Activated naive CD8-positive, alpha-beta T cell treated with anti-CD3 and anti-CD28 coated beads for 36 hours (primary cell): Measurements from ENCODE around the gene SOX6. TPM values are rescaled to one million over a fixed set of nuclear protein-coding genes. Genes with fewer than 3 reads are reported as not detected.
"Not testable (repeated sequence)": the region's sequence is repeated elsewhere in the genome, so short reads cannot be mapped to it uniquely, and the experiment has no call there.

Experiments used
- DNase-seq: peaks from one replicate; pipeline ENCODE4 v3.0.0; 2021
- H3K27ac Mint-ChIP-seq: one replicate; pipeline ENCODE4 v1.8.0; 2022; ENCODE audit warnings: mild to moderate bottlenecking, moderate library complexity, mixed read lengths
- H3K27me3 Mint-ChIP-seq: one replicate; pipeline ENCODE4 v1.8.0; 2022; ENCODE audit warnings: mild to moderate bottlenecking, mixed read lengths
- H3K36me3 Mint-ChIP-seq: one replicate; pipeline ENCODE4 v1.8.0; 2021; ENCODE audit warnings: mild to moderate bottlenecking, mixed read lengths
- H3K4me1 Mint-ChIP-seq: one replicate; pipeline ENCODE4 v1.8.0; 2021; ENCODE audit warnings: mixed read lengths
- H3K4me3 Mint-ChIP-seq: one replicate; pipeline ENCODE4 v1.8.0; 2022; ENCODE audit warnings: mild to moderate bottlenecking, moderate library complexity, mixed read lengths
- H3K9me3 Mint-ChIP-seq: one replicate; pipeline ENCODE4 v1.8.0; 2022; ENCODE audit warnings: mixed read lengths
- total RNA-seq, 2 experiments: library from RNA; stranded (reverse); gene quantifications; one replicate each; pipeline ENCODE4 v1.2.3, GENCODE V29; 2021

Gene SOX6
- total RNA-seq, 2 experiments from 2014 or later: 0.04 TPM; not detected in 1

DNA sequence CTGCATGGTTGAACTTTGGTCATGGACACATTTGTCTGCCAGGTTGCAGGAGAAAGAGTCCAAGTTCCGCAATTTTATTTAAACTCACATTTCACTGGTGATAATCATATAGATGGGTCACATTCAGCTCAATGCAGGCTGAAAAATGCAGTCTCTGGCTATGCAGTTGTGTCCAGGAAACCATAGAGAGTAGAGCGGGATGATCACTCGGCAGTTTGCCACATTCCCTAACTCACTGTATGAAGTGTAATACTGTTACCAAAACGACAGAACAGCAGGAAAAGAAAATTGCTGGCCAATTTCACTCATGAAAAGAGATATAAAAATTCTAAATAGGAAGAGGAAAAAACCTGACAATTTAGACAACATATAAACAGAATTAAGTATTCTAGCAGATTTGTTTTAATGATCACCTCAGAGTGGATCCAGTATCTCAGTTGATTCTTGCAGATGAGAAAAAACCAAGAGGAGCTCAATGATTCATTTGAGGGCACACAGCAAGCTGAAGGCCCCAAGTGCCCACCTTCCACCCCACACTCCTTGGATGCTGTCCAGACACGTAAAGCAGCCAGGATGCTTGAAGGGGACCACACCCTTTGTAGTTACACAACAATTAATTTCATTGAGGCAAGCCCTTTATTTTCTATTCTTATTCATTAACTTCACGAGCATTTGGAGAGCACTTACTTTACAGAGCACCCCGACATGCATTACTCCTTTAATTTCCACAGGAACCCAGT is 422.3 kb downstream of the SOX6 start:
- no peak overlapping the region for H3K27ac Mint-ChIP-seq
- H3K36me3 Mint-ChIP-seq: no peaks in the 10 kb centered on the region
- H3K4me3 Mint-ChIP-seq: no peak overlapping the region
- H3K27me3 Mint-ChIP-seq: no peaks in the 10 kb centered on the region
- H3K4me1 Mint-ChIP-seq: no peaks in the 10 kb centered on the region
- H3K9me3 Mint-ChIP-seq: peaks cover 3% of the 10 kb centered on the region
- no peak for DNase-seq

DNA sequence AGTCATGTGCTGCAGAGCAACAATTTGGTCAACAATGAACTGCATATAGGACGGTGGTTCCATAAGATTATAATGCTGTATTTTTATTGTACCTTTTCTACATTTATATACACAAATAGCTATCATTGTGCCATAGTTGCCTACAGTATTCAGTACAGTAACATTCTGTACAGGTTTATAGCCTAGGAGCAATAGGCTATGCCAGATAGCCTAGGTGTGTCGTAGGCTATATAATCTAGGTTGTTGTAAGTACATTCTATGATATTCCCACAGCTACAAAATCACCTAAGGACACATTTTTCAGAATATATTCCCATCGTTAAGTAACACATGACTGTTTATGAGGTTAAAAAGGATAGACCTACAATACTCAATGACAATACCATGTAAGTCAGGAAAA is 423.9 kb downstream of the SOX6 start:
- Mint-ChIP-seq H3K27me3 (no peaks in the 10 kb centered on the region), H3K9me3 (peaks cover 3% of the 10 kb centered on the region), H3K4me3 (no peak overlapping the region), H3K4me1 (no peaks in the 10 kb centered on the region), H3K27ac (no peak overlapping the region), H3K36me3 (no peaks in the 10 kb centered on the region)
- DNase-seq: no peak

DNA sequence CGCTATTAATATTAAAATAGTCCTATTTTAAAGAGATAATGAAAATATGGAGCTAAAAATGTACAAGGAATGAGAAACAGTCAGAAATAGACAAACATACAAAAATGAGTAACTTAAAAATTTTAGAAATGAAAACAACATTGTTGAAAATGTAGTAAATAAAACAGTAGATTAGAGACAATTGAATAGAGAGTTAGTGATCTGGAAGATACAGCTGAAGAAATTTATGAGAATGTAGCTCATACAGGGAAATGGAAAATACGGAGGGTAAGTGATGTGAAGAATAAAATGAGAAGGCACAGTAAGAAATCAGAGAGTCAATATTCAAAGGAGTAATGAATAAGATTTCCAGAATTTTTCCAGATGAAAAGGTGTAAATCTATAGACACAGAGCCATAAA is 424.8 kb downstream of the SOX6 start:
- peaks cover 3% of the 10 kb centered on the region for H3K9me3 Mint-ChIP-seq
- H3K27ac Mint-ChIP-seq: no peak overlapping the region
- H3K36me3 Mint-ChIP-seq: no peaks in the 10 kb centered on the region
- no peaks in the 10 kb centered on the region for H3K27me3 Mint-ChIP-seq
- DNase-seq: no peak
- no peaks in the 10 kb centered on the region for H3K4me1 Mint-ChIP-seq
- no peak overlapping the region for H3K4me3 Mint-ChIP-seq

DNA sequence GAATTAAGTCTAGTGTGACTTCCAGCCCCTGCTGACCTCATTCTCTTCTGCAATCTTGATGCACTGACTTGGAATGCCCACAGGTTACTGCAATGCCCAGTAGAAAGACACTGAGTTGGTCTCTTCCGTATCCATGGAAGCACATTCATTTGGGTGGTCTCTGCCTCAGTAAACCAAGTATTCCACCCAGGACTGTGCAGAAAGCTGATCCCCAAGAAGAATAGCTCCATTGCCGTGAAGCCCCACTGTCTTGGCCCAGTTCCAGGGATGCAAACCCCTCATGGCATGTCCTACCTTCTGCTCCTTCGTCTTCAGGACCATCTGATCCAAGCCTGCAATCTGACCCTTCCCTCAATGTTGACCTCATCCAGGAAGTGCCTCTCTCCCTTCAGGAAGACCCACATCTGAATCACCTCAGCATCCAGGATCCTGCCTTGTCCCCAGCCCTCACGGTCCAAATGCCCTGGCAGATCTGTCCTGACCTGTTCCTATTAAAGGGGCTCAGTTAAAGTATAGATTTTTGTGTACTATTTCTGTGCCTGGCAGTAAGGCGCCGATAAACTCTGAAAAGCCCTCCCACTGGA is 425.8 kb downstream of the SOX6 start:
- H3K4me3 Mint-ChIP-seq: no peak overlapping the region
- no peaks in the 10 kb centered on the region for H3K4me1 Mint-ChIP-seq
- peaks cover 3% of the 10 kb centered on the region for H3K9me3 Mint-ChIP-seq
- H3K27ac Mint-ChIP-seq: no peak overlapping the region
- DNase-seq: no peak
- no peaks in the 10 kb centered on the region for H3K36me3 Mint-ChIP-seq
- H3K27me3 Mint-ChIP-seq: no peaks in the 10 kb centered on the region

DNA sequence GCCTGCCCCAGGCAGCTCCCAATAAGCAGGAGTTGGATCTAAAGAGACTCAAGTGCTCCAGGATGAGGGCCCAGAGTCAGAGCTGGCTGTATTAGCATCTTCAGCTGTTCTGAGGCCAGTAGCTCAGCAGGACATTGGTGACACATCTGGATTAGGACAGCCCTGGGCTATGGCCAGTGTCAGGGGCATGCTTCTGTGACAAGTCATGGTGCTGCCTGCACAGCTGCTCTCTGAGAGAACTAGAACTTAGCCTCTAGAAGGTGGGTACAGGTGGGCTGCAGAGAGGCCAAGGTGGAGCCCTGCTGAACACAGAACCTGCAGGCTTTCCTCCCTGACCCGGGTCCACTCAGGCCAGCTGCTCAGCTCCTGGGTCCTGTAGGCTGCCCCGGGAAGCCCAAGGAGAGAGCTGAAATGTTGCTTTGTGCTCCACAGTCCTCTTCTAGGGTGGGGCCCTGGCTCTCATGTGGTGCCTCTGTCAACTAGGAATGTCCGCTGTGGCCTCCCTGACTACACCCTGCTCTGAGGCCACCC is 426.9 kb downstream of the SOX6 start:
- no peaks in the 10 kb centered on the region for H3K36me3 Mint-ChIP-seq

DNA sequence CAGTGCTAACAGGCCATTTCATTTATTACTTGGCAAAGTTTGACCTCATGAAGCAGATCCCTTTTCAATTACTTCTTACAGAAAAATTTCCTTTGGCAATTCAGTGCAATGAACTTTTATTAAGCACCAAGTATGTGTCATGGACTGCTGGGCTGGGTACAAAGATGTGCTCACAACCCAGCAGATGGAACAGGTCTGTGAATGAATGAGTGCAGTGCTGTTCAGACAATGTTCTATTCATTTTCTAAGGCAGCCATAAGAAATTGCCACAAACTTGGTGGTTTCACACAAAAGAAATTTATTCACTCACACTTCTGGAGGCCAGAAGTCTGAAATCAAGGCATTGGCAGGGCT is 428.5 kb downstream of the SOX6 start:
- no peak overlapping the region for H3K27ac Mint-ChIP-seq
- no peak overlapping the region for H3K4me3 Mint-ChIP-seq
- DNase-seq: no peak
- peaks cover 3% of the 10 kb centered on the region for H3K9me3 Mint-ChIP-seq
- no peaks in the 10 kb centered on the region for H3K4me1 Mint-ChIP-seq
- no peaks in the 10 kb centered on the region for H3K36me3 Mint-ChIP-seq
- H3K27me3 Mint-ChIP-seq: peaks cover 4% of the 10 kb centered on the region

More for the DNA sequence above, 426.9 kb downstream of the SOX6 start:
- Mint-ChIP-seq H3K27ac (no peak overlapping the region), H3K27me3 (peaks cover 2% of the 10 kb centered on the region), H3K4me3 (no peak overlapping the region), H3K9me3 (peaks cover 3% of the 10 kb centered on the region), H3K4me1 (no peaks in the 10 kb centered on the region)
- no peak for DNase-seq

DNA sequence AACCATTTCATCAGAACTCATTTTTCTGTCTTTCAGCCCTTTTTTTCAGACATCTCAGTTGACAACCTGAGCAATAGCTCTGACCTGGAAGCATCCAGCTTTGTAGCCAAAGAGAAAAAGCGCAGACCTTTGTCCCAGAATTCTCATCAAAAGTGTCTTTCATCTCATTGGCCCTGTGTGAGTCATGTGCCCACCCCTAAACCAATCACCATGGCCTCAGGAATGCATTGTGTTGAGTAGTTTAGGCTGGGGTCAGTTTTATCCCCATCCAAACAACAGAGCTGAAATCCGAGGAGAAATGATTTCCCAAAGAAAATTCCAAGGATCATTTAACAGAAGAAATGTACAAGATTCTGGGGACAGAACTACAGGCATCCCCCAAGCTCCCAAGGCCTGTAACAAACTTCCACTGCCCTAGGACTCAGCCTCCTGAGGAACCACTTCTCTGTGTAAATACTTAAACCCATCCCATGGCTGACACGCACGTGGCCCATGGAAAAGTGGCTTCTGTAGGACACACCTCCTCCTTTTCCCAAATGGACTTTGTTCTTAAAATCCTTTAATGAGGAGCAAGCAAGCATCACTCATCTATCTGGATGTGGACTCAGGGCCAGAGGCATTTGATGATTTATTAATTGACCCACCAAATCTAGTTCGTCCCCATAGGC is 429.0 kb downstream of the SOX6 start:
- Mint-ChIP-seq H3K27me3 (peaks cover 4% of the 10 kb centered on the region), H3K36me3 (no peaks in the 10 kb centered on the region), H3K4me1 (no peaks in the 10 kb centered on the region), H3K4me3 (no peak overlapping the region), H3K27ac (no peak overlapping the region), H3K9me3 (peaks cover 3% of the 10 kb centered on the region)
- no peak for DNase-seq

DNA sequence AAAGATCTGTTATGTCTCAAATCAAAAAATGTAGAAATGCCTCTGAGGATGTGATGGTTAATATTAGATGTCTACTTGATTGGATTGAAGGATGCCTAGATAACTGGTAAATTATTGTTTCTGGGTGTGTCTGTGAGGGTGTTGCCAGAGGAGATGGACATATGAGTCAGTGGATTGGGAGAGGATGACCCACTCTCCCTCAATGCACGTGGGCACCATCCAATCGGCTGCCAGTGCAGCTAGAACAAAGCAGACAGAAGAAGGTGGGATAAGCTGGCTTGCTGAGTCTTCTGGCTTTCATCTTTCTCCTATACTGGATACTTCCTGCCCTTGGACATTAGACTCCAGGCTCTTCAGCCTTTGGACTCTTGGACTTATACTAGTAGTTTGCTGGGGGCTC is 430.3 kb downstream of the SOX6 start:
- Mint-ChIP-seq H3K9me3 (peaks cover 1% of the 10 kb centered on the region), H3K4me1 (no peaks in the 10 kb centered on the region), H3K4me3 (no peak overlapping the region), H3K36me3 (no peaks in the 10 kb centered on the region), H3K27ac (no peak overlapping the region), H3K27me3 (peaks cover 4% of the 10 kb centered on the region)
- no peak for DNase-seq

DNA sequence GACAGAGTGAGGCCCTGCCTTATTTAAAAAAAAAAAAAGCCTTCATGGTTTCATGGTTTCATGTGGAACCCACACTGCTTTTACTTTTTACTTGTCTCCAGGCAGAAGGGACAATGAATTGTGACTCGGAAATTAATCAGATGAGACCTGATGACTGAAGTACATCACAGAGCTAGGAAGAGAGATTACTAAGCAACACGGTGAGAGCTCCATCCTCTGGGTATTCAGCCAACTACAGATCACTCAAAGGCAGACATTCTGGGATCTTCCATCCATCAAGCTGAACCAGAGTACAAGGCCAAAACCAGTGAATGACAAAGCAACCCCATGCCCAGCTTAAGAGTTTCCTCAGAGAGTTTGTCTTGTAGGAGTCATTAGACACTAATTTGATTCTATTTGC is 433.2 kb downstream of the SOX6 start:
- Mint-ChIP-seq H3K27ac (no peak overlapping the region), H3K36me3 (no peaks in the 10 kb centered on the region), H3K4me1 (no peaks in the 10 kb centered on the region), H3K9me3 (no peaks in the 10 kb centered on the region), H3K4me3 (no peak overlapping the region), H3K27me3 (peaks cover 4% of the 10 kb centered on the region)
- DNase-seq: no peak

DNA sequence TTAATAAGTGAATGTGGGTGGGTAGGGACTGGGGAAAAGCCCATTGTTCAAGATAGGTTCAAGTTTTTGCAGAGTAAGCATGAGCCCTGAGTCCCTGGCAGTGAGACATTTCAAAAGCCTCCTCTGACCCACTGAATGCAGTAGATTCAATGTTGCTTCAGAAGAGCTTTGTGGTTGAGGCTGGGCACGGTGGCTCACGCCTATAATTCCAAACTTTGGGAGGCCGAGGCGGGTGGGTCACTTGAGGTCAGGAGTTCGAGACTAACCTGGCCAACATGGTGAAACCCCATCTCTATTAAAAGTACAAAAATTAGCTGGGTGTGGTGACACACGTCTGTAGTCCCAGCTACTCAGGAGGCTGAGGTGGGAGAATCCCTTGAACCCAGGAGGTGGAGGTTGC is 433.6 kb downstream of the SOX6 start:
- not testable (repeated sequence) for DNase-seq, H3K27ac Mint-ChIP-seq, H3K36me3 Mint-ChIP-seq, H3K27me3 Mint-ChIP-seq, H3K9me3 Mint-ChIP-seq, H3K4me1 Mint-ChIP-seq, H3K4me3 Mint-ChIP-seq

DNA sequence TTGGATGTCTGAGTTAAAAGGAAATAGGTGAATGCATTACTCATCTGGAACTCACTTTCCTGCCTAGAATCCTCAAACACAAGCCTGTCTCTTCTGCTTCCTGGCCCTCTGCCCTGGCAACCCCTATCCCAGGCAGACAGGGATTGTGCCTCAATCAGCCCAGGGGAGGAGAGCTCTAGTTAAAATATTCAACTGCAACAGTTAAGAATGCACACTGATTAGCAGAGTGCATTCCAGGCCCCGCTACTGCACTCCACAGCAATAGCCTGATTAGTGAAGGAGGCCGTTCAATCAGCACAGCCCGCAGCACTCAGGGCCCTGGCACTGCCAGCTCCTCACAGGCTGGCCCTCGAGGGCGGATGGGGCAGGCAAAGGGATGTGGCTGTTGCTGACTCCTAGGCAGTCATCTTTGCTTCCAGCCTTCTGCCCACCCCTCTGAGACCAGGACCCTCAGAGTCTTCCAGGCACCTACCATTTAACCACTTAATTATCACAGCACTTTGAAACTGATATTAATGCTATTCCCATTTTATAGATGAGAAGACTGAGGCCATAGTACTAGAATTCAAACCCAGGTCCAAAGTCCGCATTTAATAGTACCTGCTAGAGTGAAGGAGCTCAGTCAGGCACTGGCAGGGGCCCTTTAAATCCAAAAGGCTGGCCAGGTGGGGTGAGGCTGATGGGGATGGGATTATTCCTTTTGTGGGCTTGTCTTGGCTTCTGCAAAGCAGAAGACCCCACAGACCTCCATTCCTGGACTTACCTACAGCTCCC is 435.3 kb downstream of the SOX6 start:
- Mint-ChIP-seq H3K27me3 (peaks cover 4% of the 10 kb centered on the region), H3K9me3 (no peaks in the 10 kb centered on the region), H3K4me3 (no peak overlapping the region), H3K4me1 (no peaks in the 10 kb centered on the region), H3K27ac (no peak overlapping the region), H3K36me3 (no peaks in the 10 kb centered on the region)
- no peak for DNase-seq

DNA sequence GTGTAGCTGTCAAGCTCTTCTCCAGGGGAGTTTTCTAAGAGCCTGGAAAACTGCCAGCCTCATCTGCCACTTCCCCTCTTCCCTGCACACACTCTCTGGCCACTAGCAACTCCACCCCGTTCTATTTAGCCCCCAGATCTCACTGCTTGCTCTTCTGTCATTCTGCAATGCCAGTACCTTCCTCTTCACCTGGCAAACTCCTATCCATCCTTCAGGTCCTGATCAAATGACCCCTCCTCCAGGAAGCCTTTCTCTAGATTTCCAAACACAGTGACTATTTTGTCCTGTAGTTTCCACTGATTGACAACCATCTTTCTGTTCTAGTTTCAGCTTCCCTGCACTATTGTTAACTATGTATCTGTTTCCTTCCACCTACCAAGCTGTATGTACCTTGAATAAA is 437.7 kb downstream of the SOX6 start:
- Mint-ChIP-seq H3K27ac (no peak overlapping the region), H3K9me3 (no peaks in the 10 kb centered on the region), H3K36me3 (no peaks in the 10 kb centered on the region)

DNA sequence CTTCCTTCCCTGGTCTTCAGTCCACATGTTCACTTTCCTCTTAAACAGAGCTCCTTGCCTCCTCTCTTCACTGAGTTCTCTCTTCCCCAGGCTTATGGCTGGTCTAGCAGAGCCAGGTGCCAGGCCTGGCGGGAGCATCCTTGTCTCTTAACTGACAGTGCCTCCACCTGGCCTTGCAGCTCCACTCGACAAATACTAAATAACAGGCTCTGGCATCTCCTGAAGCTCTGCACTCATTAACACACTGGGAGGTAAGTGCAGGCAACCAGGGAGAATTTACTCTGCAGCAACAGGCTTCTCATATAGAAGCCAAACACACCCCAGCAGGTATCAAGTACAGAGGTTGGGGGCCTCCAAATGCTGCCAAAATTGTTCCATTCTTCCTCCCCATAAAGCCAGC is 438.1 kb downstream of the SOX6 start:
- no peak overlapping the region for H3K4me3 Mint-ChIP-seq
- H3K9me3 Mint-ChIP-seq: no peaks in the 10 kb centered on the region
- DNase-seq: no peak
- H3K4me1 Mint-ChIP-seq: no peaks in the 10 kb centered on the region
- no peak overlapping the region for H3K27ac Mint-ChIP-seq
- H3K27me3 Mint-ChIP-seq: no peaks in the 10 kb centered on the region
- H3K36me3 Mint-ChIP-seq: no peaks in the 10 kb centered on the region

More for the DNA sequence above, 437.7 kb downstream of the SOX6 start:
- DNase-seq: no peak
- H3K4me3 Mint-ChIP-seq: no peak overlapping the region
- no peaks in the 10 kb centered on the region for H3K4me1 Mint-ChIP-seq
- no peaks in the 10 kb centered on the region for H3K27me3 Mint-ChIP-seq
